Endometrium (tissue), 2 donors: Measurements from ENCODE around the gene ZDHHC24.

Experiments
- FAIRE-seq: peaks from 2 replicates; lab custom pipeline; 2012; peaks lifted over from hg19 to GRCh38; lab: Jason Lieb, UNC
- donor health status: control.
- donor health status: control.

The ZDHHC24 gene

DNA sequence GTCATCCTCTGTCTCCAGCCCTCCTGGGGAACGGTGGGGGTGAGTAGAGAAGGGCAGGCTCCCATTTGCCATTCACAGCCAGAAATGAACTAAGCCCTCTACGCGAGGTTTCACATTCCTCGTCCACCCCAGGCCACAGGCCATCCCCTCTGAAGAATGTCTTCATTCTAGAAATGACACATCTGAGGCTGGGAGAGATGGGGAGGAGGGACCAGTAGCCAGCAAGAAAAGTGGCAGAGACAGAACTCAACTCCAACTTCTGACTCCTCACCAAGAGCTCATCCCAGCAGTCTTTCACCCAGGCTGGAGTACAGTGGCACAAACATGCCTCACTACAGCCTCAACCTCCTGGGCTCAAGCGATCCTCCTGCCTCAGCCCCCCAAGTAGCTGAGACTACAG is 19.1 kb upstream of the ZDHHC24 start:
- FAIRE-seq = no peak

DNA sequence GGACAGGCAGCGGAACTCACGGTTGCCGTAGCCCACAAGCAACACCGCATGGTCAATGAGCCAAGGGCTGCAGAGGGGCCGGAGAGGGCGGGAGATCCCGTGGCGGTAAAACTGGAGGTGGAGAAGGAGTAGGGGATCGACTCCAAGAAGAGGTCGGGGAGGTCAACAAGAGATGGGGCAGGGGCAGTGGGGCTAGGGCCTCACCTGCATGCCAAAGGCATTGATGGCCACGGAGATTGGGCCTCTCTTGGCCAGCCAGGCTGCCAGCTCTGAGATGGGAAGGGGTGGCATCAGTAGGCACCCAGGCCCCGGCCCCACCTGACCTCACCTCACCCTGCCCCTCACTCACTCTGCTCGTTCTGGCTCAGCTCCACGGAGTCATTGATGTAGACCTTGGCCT is 18.7 kb upstream of the ZDHHC24 start:
- no peak for FAIRE-seq

GRCh38 chr11:66563832-66564231 is 18.0 kb upstream of the ZDHHC24 start:
- no peak for FAIRE-seq

DNA sequence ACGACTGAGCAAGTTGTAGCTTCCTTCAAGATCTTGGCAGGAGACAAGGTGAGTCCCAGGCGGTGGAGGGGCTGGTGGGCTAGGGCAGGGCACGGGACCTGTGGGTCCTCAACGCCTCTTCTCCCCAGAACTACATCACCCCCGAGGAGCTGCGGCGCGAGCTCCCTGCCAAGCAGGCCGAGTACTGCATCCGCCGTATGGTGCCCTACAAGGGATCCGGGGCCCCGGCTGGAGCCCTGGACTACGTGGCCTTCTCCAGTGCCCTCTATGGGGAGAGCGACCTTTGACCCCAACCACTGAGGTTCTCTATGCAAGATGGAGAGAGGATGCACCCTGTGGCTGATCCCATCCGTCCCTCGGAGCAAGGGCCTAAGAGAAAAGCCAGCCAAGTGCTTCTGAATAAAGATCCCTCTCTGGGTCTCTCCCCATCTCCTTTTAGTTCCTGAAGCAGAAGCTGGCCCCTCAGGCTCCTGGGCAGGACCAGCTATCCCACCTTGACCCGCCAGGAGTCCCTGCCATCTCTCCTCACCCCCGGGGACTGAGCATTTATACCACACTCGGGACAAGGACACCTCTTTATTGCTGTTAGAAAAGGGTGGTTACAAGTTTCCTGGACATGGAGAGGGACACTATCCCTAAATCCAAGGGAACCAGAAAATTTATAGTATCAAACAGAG is 17.2 kb upstream of the ZDHHC24 start:
- no peak for FAIRE-seq

DNA sequence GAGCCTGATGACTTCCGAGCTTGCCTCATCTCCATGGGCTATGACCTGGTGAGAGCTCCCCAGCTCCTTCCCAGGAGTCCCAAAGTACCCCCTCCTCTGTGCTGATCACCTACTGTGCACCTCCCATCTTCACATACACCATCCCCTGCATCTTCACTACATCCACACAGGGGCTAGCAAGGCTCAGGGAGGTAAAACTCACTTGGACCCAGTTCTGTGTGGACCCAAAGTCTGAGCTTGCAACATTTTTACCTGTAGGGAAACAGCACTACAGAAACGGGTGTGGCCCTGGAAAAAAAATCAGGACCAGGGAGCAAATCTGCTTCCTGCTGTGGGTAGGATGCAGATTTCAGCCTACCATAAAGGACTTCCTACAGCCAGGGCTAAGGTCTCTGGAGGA is 16.4 kb upstream of the ZDHHC24 start:
- no peak for FAIRE-seq

DNA sequence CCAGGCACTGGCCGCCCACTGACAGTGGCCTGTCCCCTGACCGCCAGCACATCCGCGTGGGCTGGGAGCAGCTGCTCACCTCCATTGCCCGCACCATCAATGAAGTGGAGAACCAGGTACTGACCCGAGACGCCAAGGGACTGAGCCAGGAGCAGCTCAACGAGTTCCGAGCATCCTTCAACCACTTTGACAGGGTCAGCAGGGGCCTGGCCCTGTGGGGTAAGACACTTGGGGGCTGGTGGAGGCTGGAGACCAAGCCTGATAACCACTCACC is 16.1 kb upstream of the ZDHHC24 start:
- no peak for FAIRE-seq

DNA sequence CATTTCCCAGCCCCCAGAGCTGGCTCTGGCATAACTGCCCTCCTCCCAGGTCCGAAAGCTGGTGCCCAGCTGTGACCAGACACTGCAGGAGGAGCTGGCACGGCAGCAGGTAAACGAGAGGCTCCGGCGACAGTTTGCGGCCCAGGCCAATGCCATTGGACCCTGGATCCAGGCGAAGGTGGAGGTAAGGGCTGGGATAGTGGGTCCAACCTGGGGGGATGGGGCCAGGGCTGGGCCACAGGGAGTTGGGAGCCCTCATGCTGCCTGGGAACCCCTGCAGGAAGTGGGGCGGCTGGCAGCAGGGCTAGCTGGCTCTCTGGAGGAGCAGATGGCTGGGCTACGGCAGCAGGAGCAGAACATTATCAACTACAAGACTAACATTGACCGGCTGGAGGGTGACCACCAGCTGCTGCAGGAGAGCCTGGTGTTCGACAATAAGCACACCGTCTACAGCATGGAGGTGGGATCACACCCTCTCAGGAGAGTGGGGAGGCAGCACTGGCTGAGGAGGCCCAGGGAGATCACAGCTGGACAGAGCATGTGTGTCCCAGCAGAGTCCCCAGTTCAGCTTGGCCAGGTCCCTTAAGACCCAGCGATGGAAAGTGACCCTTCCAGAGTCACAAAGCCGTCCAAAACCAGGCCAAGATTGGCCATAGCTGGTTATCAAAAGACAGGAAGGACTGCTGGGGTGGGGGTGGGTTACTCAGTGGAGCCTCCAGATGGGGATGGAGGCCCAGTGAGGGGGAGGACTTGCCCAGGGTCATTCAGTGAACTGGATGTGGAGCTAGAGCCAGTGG is 15.5 kb upstream of the ZDHHC24 start:
- FAIRE-seq = no peak

GRCh38 chr11:66559866-66560676 is 14.2 kb upstream of the ZDHHC24 start:
- no peak for FAIRE-seq

DNA sequence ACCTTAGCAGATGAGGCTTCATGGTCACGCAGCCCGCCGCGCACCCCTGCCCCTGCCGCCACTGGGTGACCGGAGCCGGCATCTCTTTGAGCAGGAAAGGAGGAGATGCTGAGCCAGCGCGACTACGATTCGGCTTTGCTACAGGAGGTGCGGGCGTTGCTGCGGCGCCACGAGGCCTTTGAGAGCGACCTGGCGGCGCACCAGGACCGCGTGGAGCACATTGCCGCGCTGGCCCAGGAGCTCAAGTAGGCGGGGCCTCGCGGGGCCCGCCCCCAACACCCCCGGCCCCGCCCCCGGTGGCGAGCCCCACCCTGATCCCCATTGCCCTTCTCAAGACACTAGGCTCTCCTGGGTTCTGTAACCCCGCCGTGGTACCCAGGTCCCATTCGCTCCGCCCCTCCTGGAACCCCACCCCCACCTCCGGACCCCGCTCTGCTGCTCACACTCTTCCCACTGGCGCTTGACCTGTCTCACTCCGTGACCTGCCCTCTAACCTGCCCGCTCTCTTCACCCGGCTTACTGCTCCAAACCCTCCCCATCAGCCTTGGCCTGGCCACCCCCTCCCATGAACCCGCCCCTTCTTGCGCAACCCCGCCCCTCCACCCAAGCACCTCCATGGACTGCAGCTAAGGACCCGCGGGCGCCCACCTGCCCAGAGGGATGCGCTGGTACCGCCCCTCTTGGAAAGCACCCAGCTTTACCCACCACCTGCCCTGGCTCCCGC is 13.5 kb upstream of the ZDHHC24 start:
- FAIRE-seq = no peak

DNA sequence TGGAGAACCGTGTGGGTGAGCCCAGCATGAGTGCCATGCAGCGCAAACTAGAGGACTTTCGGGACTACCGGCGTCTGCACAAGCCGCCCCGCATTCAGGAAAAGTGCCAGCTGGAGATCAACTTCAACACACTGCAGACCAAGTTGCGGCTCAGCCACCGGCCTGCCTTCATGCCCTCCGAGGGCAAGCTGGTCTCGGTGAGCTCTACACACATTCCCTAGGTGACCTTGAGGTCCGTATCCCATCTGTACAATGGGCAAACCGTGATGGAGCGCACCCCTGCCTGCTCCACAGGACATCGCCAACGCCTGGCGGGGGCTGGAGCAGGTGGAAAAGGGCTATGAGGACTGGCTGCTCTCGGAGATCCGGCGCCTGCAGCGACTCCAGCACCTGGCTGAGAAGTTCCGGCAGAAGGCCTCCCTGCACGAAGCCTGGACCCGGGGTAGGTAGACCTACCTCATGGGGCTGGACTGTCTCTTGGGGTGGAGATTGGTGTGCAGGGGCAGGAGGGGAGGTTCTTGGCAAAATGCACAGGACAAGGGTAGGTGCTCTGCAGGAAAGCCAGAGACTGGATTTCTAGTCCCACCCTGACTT is 12.0 kb upstream of the ZDHHC24 start:
- FAIRE-seq = no peak

GRCh38 chr11:66556086-66556485 is 10.2 kb upstream of the ZDHHC24 start:
- FAIRE-seq = no peak

DNA sequence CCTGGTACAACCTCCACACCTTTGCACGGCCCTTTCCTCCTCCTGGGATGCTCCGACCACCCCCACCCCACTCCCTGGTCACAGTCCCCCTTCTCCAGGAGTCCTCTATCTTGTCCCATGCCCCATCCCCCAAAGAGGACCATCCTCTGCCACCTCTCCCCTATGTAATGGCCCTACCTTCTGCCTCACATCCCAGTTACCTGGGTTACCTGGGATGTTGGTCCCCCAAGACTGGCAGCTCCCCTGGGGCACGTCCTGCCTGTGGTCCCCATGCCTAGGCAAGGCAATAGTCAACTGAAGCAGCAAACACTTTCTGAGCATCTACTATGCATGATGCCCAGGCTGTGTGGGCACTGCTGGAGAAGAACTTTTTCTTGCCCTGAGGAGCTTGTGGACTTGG is 9.6 kb upstream of the ZDHHC24 start:
- FAIRE-seq = no peak

DNA sequence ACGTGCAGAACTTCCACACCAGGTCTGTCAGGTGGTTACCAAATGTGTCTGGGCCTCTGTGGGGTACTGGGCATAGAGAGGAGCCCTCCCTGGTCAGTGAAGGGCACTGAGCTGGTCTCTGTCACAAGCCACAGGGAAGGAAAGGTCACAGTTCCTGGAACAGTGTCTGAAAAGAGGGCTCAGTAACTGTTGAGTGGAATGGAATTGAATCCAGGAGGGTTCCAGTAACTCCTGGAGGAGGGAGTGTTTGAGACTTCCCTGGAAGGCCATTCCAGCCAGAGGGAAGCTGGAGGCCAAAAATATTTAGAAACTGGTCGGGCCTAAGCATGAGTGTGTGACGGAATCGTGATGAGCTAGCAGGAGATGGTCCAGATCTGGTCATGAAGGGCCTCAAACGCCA is 8.8 kb upstream of the ZDHHC24 start:
- FAIRE-seq = no peak

DNA sequence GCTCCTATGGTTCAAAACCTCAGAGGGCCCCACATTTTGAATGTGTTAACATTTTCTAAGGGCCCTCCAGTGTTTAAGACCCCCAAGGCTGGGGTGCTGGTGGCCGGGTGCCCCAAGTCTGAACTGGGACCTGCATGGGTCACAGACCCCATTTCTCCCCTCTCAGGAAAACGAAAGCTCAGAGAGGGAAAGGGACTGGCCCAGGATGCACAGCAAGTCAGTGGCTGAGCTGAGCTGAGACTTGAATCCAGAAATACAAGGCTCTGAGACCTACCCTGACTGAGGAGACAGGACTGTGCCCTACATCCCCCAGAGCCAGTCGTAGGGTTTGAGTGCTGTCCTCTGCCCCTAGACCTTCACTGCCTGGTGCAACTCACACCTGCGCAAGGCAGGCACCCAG is 5.0 kb upstream of the ZDHHC24 start:
- no peak for FAIRE-seq

DNA sequence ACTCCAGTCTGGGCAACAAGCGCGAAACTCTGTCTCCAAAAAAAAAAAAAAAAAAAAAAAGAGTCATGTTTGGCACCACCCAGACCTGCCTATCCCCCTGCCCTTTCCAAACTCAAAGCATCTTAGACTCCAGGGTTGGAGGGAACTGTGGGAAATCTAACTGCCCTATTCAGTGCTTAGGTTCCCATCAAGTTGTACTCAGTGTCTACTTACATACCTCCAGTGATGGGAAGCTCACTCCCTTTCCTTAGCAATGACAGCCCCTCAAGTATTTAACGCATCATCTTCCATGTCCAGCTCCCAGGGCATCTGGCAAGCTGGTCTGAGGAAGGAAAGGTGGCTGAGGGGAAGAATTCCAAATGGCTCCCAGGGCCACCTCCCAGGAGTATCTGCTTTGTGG is 3.8 kb upstream of the ZDHHC24 start:
- no peak for FAIRE-seq

DNA sequence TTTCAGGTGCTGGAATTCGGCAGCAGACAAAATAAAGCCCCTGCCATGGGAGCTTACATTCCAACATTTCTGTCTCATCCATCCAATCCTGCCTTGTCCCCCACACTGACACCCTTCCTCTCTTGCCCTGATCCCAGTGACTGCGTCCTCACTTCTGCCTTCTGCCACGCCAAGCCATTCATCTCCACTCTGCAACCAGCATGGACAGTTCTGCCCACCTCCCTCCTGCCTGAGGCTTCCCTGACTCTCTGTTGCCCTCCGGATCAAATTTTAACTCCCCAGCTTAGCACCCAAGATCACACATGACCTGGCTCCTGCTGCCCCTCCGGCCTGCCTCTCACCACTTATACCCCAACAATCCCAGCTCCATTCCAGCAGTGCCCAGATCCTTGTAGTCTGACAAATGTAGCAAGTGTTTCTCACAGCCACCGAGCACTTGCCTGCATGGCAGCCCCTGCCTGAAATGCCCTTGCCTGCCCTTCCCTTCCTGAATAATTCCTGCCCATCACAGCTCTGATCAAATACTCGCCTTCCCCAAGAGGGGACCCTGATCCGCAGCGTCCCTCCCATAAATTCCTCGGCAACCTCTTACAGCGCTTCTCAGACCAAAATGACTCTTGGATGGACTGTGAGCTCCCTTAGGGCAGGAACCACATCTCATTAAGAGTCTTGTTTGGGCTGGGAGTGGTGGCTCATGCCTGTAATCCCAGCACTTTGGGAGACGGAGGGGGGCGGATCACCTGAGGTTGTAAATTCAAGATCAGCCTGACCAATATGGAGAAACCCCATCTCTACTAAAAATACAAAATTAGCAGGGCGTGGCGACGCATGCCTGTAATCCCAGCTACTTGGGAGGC is 3.2 kb upstream of the ZDHHC24 start:
- no peak for FAIRE-seq

DNA sequence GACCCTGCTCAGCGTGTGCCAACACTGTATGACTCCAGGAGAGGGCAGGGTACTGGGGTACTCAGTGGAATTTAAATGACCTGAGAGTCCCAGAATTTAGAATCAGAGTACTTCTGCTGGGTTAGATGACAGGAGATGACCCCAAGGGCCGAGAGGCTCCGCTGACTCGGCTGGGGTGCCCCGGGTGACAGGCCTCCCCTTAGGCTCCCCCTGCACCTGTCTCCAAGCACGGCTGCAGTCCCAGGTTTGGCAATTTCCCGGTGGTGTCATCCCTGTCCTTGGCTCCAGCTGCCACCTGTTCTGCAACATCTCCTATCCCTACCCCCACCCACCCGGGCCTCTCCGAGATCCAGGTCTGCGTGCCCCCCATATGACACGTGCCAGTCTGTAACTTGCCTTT is 2.2 kb upstream of the ZDHHC24 start:
- no peak for FAIRE-seq

DNA sequence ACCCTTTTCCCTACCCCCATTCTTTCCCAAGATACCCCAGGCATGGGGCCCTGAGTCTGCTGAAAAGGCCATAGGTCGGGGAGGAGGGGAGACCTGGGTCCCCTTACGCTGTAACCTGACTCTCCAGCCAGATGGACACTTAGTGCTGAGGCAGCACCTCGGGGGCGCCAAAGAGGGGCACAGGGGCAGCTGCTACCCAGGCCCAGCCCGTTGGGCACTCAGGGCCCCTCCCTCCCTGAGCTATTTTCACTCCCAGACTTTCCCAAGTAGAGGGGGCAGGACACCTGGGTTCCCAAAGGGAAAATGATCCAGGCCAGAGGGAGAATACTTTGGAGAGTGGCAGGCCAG is 1.8 kb upstream of the ZDHHC24 start:
- no peak for FAIRE-seq

- FAIRE-seq = no peak
Measured at GRCh38 chr11:66546966-66547661, 1.3 kb upstream of the ZDHHC24 start.

DNA sequence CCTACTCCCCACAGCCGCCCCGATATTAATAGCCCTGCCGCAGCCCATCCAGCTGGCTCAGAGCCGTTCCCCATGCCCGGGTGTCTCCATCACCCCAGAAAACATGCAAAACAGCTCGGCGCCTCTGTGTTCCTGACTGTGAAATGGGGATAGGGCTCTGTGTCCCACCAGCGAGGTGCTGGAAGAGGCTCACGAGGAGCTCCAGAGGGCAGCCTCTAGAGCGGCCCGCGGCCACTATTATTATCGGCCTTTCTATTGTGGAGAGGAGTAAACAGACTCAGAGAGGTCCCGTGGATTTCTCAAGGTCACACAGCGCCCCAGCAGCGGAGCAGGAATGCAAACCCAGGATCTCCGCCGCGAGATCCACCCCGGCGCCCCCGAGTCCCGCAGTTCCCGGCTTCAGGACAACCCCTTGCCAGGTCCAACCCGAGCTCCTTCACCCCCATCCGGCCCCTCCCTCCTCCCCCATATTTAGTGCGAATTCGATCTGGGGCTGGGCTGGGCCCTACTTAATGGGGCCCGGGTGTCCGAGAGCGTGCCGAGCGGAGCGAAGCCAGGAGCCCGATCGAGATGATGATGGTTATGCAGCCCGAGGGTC is 619 bp upstream of the ZDHHC24 start, which contains the start of gene ACTN3:
TSS of gene ACTN3 (plus strand) at position 536 of the 598 bp plus-strand sequence. CDS start at position 571, 35 bp downstream.
- FAIRE-seq = no peak
